CD4-positive, alpha-beta T cell treated with Interleukin-15 for 1 hour (primary cell): ENCODE data around the gene PAQR6.

Experiments used
- DNase-seq: peaks from one replicate; pipeline ENCODE4 v3.0.0-alpha.2; 2020

The PAQR6 gene

GRCh38 chr1:156262461-156263287 lies 14.8 kb upstream of the PAQR6 start:
- no peak for DNase-seq

- no peak for DNase-seq
These were observed 13.0 kb upstream of the PAQR6 start for GRCh38 chr1:156260896-156261295.

GRCh38 chr1:156259805-156260204 lies 11.9 kb upstream of the PAQR6 start:
- DNase-seq, result no peak

GRCh38 chr1:156258859-156259258 lies 11.0 kb upstream of the PAQR6 start:
- DNase-seq, result no peak

GRCh38 chr1:156257711-156258110 lies 9.9 kb upstream of the PAQR6 start:
- no peak for DNase-seq

GRCh38 chr1:156253634-156254033 lies 5.8 kb upstream of the PAQR6 start:
- DNase-seq, result no peak

GRCh38 chr1:156251527-156251926 lies 3.7 kb upstream of the PAQR6 start:
- no peak for DNase-seq

- no peak for DNase-seq
These were observed 1.7 kb upstream of the PAQR6 start for GRCh38 chr1:156249593-156249992.

- no peak for DNase-seq
These were observed 447 bp upstream of the PAQR6 start for GRCh38 chr1:156248323-156248683.

- no peak for DNase-seq
These were observed 936 bp downstream of the PAQR6 start for GRCh38 chr1:156246781-156247459.

- DNase-seq, result no peak
These were observed 1.5 kb downstream of the PAQR6 start for GRCh38 chr1:156246241-156246780.

GRCh38 chr1:156245451-156246232 lies 2.2 kb downstream of the PAQR6 start:
- peak; percentile 36 for DNase-seq

- no peak for DNase-seq
These were observed 3.1 kb downstream of the PAQR6 start for GRCh38 chr1:156244712-156245111.

GRCh38 chr1:156244126-156244525 lies 3.7 kb downstream of the PAQR6 start:
- DNase-seq, result no peak

- DNase-seq, result no peak
These were observed 5.1 kb downstream of the PAQR6 start for GRCh38 chr1:156242738-156243137.

- no peak for DNase-seq
These were observed 5.9 kb downstream of the PAQR6 start, which contains the start of gene BGLAP for GRCh38 chr1:156241926-156242325. Gene BGLAP (plus strand): TSS chr1:156242184. CDS start chr1:156242232, 48 bp downstream.

- DNase-seq, result no peak
These were observed 6.5 kb downstream of the PAQR6 start for GRCh38 chr1:156241311-156241811.

- DNase-seq, result no peak
These were observed 9.6 kb downstream of the PAQR6 start for GRCh38 chr1:156238248-156238647.

- no peak for DNase-seq
These were observed 11.7 kb downstream of the PAQR6 start for GRCh38 chr1:156236164-156236563.

- no peak for DNase-seq
These were observed 14.3 kb downstream of the PAQR6 start for GRCh38 chr1:156233426-156234127.

GRCh38 chr1:156232201-156232894 lies 15.5 kb downstream of the PAQR6 start:
- no peak for DNase-seq

- DNase-seq, result no peak
These were observed 17.4 kb downstream of the PAQR6 start for GRCh38 chr1:156230473-156230837.
